HG02840 (cell line): Measurements from ENCODE around the gene HSDL2.
"Not testable (repeated sequence)": the region's sequence is repeated elsewhere in the genome, so short reads cannot be mapped to it uniquely, and the experiment has no call there.

Experiments
- ATAC-seq: cut with Tn5 transposase; IDR thresholded peaks from one replicate; pipeline ENCODE4 v1.9.1; 2021; ENCODE audit warnings: mild to moderate bottlenecking, moderate library complexity, moderate number of reproducible peaks; ENCODE audit not compliant: unreplicated experiment, low FRiP score

The HSDL2 gene

GRCh38 chr9:112489876-112490666 is 110.2 kb downstream of the HSDL2 start:
- ATAC-seq, result no peak

GRCh38 chr9:112493393-112494137 is 113.7 kb downstream of the HSDL2 start:
- no peak for ATAC-seq

DNA sequence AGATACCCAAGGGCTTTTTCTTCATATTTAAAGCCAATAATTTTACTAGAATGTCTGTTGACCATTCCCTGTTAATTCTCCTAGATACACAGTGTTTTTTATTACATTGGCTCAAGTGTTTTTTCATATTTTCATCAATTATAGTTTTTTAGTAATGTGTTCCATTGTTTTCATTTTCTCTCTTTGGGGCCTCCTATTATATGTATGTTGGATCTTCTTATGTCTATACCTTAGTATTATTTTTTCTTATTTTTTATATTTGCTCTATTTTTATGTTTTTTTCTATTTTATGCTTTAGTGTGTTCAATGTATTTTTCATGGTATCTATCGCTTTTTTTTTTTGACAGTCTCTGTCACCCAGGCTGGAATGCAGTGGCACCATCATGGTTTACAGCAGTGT is 114.2 kb downstream of the HSDL2 start:
- no peak for ATAC-seq

GRCh38 chr9:112495614-112496013 is 115.7 kb downstream of the HSDL2 start:
- ATAC-seq, result no peak

- no peak for ATAC-seq
These were observed 116.3 kb downstream of the HSDL2 start for GRCh38 chr9:112496074-112496722.

DNA sequence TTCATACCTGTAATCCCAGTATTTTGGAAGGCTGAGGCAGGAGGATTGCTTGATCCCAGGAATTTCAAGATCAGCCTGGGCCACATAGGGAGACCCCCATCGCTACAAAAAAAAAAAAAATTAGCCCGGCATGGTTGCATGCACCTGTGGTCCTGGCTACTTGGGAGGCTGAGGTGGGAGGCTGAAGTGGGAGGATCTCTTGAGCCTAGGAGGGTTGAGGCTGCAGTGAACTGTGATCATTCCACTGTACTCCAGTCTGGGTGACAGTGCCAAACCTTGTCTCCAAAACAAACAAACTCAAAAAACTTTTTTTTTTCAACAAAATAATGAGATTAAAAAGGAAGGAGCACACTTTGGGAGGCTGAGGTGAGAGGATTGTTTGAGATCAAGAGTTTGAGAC is 120.9 kb downstream of the HSDL2 start:
- ATAC-seq, result no peak

- ATAC-seq, result no peak
These were observed 121.4 kb downstream of the HSDL2 start for GRCh38 chr9:112501287-112501686.

DNA sequence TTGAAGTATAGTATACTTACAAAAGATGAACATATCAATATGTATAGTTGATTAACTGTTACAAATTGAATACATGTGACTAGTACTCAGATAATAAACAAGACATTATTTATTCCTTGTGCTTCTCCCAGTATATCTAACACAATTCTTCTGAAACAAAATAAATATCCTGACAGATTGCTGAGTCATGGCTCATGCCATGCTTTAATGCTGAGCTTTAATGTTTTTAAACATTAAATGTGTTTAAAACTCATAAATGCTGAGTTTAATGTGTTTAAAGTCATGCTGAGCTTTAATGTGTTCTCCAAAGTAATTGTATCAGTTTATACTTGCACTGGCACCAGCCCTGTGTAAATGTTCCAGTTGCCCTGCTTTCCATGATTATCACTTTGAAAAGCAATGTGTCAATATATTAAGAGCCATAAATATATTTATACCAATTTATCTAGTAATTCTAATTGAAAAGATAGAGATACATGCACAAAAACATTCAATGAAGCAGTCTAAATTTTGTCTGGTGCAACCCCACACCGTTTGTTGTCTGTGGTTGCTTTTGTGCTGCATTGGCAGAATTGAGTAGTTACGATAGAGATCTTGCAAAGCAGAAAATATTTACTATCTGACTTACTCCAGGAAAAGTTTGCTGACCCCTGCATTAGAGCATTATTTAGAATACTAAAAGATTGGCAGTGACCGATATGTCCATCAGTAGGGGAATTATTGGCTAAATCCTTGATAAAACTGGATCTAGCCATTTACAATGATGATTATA is 122.5 kb downstream of the HSDL2 start:
- no peak for ATAC-seq

DNA sequence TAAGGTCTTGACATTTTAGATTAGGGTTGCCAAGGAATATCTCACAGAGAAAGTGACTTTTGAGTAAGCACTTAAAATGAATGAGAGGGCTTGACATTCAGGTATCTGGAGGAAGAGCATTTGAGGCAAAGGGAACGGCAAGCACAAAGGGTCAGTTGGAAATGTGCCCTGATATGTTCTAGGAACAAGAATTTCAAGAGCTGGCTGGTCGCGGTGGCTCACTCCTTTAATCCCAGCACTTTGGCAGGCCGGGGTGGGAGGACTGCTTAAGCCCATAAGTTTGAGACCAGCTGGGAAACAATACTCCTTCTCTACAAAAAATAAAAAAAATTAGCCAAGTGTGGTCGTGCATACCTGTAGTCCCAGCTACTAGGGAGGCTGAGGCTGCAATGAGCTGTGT is 123.3 kb downstream of the HSDL2 start:
- no peak for ATAC-seq

GRCh38 chr9:112505086-112505485 is 125.2 kb downstream of the HSDL2 start:
- no peak for ATAC-seq

DNA sequence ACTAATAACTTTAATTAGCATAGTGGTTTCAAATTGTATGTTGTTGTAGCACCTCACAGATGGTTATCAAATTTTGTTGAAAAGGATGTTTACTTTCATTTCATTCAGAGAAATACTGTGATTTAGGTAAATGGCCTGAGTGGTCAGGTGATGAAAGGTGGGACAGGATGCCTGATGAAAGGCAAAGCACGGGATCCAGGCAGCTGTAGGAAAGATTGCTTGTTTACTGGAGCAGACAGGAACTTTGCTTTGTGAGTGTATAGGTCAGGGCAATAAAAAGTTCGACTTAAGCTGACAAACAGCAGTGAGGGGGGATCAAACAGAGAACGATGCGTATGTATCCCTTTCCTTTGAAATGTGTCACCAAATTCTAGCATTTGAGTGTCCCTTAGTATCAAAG is 125.7 kb downstream of the HSDL2 start:
- no peak for ATAC-seq

DNA sequence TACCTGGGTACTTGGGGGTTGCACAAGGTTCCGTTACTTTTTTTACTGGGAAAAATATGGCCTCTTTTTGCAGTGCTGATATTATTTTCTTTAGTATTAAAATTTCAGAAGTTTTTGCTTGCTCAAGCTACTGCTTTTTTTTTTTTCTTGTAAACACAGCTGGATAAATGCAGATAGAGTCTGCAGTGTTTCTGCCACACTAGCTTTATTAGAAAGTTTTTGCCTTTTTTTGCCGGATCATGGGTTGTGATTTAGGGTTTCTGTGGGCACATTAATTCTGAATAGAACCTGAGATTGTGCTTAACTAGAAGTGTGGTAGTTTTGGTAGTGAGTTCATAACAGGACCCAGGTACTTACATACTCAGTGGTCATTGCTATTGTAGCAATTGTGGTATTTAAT is 126.7 kb downstream of the HSDL2 start:
- no peak for ATAC-seq

- ATAC-seq, result no peak
These were observed 127.2 kb downstream of the HSDL2 start for GRCh38 chr9:112507001-112507680.

DNA sequence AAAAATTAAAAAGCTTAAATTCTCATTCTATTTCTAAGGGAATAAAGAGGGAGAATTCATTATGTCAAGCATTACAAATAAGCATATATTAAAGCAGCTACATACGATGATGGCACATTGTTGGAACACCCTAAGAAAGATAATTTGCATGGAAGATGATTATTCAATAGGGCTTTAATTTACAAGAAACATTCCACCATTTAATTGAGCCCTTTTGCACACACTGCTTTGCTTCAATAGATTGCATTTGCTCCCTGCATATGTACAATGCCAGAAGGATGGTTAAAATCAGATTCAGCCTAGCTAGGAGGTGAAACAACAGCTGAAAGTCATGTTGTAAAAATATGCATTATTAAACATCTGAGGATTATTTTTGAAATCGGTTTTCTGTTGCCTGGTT is 128.5 kb downstream of the HSDL2 start:
- ATAC-seq, result no peak

GRCh38 chr9:112512377-112512776 is 132.5 kb downstream of the HSDL2 start:
- not testable (repeated sequence) for ATAC-seq

- ATAC-seq, result no peak
These were observed 136.9 kb downstream of the HSDL2 start for GRCh38 chr9:112516769-112517168.

DNA sequence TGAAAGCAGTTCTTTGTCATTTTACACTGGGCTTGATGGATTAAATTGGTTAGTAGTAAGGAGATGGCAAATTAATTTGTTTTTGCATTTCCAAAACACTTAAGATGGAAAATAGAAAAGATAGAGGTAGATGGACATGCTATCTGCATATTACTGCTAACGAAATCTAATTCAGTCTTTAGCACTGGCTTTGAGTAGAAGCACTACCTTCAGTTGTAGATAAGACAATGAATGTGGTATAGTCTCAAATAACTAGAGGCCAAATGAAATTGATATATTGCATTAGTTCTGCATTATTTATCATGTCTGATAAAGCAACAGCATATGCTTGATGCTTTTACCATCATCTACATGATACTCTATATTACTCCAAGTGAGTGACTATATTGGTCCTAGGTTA is 140.2 kb downstream of the HSDL2 start:
- ATAC-seq, result no peak

DNA sequence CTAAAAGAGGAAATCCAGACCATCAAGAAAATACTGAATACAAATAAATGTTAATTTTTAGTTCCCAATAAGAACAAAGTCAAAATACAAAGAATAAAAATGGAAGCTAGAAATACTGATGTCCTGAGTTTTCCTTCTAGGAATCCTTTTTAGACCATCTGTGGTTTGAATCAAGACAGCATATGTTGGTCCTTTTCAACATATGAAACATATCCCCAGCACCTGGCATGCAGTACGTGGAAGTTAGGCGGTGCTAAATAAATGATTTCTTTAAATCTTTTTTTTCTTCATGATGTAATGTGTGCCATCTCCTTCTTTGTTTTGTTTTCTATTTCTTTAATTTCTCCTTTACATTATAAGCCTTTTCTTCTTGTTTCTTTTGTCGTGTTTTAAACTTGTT is 140.7 kb downstream of the HSDL2 start:
- ATAC-seq, result no peak
